ENCODE data around the gene SGCD.

SGCD gene

GRCh38 chr5:156522651-156523529 lies 195.9 kb downstream of the SGCD start:
- peak; percentile 73 for DNase-seq

- DNase-seq, result no peak
Measured at GRCh38 chr5:156523607-156524006, 196.6 kb downstream of the SGCD start.

DNA sequence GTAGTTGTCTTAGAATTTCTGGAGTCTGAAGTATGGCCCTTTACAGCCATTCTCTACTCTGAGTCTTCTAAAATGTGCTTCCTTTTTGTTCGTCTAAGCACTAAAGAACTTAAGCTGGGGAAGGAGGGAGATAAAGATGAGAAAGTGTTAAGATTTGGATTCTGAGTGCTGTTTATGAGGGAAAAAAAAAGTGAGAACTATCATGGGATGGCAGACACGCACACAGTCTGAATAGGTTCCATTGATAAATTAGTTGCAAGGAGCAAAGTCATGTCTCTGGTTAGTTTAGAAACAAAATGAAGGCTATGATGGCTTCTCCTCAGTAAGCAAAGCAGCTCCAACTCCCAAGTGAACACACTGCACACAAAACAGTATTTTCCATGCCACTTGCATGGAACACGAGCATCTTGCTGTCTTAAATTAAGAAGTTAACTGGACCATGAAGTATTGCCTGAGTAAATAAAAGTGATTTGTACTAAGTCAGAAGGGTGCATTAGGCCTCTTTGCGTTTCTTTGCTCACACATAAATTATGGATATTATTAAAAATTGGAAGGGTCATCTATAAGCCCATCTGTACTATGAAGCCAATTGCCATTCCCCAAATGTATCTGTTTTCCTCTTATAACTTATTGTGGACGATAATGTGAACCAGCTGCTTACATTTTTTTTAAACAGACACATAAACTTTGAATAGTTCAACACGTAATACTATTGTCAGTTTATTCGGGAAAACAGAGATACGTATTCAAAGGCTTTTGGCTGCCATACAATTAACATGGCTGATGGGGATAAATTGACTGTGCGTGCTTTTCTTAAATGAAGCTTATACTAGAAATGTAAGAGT lies 199.3 kb downstream of the SGCD start:
- DNase-seq, result no peak

- no peak for DNase-seq
Measured at GRCh38 chr5:156527611-156528010, 200.6 kb downstream of the SGCD start.

- DNase-seq, result no peak
Measured at GRCh38 chr5:156528673-156529072, 201.7 kb downstream of the SGCD start.

GRCh38 chr5:156529892-156530291 lies 202.9 kb downstream of the SGCD start:
- no peak for DNase-seq

- DNase-seq, result no peak
Measured at GRCh38 chr5:156531199-156531598, 204.2 kb downstream of the SGCD start.

DNA sequence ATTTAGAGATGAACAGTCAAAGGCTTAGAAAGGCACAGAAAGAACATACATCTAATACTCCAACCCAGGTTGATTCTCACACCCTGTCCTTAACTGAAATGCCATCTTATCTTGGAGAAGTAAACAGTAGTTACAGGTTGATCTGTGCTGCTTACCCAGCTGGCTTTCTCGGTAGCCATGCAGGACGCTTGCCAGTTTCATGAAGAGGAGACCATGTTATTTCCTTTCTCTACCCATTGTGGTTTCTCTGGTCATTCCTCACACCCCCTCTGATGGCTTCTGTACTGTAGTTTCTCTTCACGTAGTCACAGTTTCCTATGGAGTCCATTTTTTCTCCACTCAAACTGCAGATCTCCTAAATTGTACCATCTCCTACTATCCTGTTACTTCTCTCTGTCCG lies 206.0 kb downstream of the SGCD start:
- no peak for DNase-seq

GRCh38 chr5:156534085-156534484 lies 207.1 kb downstream of the SGCD start:
- DNase-seq, result no peak

- DNase-seq, result no peak
Measured at GRCh38 chr5:156534906-156535485, 208.0 kb downstream of the SGCD start.

GRCh38 chr5:156540491-156540890 lies 213.5 kb downstream of the SGCD start:
- no peak for DNase-seq

DNA sequence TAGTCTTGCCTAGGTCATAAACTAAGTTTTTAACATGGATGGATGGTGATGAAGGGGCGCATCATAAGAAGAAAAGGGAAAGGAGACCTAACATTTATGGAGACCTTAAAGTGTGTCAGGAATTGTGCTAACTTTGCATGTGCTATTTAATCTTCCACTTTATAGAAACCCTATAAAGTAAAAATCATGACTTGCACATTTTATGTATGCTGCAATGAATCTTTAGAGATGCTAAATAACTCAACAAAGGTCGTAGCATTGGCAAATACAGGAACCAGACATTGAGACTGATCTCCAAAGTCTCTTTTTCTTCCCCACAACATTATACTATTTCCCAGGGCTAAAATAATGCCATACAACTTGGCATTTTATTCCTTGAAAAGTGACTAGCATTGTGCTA lies 214.6 kb downstream of the SGCD start:
- no peak for DNase-seq

DNA sequence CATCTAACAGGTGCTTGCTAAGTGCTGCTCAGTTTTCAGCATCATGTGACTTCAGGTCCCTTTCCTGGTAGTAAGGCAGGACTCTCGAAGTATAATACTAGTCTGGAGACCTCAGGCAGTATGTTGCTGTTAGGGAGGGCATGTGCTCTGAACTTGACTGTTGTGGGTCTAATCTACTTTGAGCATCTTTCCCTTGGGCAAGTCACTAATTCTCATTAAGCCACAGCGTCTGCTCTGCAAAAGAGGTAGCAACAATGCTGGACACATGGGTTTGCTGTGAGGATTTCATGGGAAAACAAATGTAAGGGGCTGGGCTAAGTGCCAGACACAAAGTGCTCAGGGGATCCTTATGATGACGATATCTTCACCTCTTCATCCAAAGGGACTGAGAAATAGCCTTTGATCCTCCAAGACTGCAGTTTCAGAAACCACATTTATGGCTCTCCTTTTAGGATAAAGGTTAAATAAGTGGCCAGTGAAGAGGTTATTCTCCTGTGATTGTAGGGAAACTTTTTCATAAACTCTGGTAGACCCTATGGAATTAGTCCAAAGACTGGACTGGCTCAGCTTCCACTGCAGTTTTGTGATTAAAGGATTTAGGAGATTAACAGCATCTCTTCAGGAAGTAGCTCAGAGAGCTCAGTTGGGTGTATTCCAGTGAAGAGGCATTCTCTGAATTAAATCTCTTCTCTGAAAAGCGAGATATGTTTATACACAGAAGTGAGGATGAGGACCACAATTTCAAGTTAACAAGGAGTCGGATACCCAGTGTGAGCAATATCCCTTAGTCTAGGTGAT lies 216.6 kb downstream of the SGCD start:
- DNase-seq, result no peak

DNA sequence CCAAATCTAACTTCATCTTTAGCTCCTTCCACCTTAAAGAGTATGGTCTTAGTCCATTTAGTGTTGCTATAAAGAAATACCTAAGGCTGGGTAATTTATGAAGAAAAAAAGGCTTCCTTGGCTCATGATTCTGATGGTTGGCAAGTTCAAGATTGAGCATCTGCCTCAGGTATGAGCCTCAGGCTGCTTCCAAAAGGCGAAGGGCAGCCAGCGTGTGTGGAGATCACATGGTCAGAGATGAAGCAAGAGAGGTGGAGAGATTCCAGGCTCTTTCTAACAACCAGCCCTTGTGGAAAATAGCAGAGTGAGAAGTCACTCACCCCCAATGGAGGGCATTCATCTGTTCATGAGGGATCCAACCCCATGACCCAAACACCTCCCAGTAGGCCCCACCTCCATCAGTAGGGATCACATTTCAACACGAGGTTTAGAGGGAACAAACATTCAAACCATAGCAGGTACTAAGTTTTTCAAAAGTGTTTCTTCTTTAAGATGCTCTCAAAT lies 225.9 kb downstream of the SGCD start:
- DNase-seq, result no peak

GRCh38 chr5:156556666-156557406 lies 229.9 kb downstream of the SGCD start:
- DNase-seq, result no peak

DNA sequence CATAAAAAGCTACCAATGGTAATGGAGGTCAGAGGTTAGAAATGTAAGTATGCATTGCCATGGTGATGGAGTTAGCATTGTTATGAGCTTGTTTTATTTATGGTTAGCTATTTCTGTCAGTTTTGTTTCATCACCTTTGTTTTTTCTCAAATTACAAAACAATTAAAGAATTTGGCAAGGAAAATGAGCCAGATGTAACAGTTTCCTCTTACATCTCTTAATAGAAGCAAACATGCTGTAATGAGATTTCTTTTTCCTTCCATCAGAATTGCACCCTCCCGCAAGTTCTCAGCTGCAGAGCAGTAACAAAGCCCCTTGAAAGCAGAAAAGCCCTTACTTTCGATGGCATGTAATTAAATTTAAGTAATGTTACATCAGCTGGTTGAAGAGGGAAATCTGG lies 233.0 kb downstream of the SGCD start:
- no peak for DNase-seq

DNA sequence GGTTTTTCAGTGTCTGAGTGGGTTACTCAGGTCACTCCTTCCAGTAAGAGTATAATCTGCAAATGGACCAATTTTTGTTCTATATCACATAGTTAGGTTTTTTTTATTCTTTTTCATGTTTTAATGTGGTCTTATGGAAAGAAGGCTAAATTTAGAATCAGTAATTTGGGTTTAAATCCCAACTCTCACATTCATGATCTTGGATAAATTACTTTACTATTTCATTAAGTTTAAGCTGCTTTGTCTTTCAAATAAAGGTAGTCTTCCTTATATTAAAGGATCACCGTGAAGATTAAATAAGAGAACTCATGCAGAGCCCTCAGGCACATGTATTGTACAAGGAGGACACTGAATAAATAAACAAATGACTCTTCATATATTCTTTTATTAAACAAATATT lies 234.7 kb downstream of the SGCD start:
- DNase-seq, result no peak

GRCh38 chr5:156570615-156571014 lies 243.7 kb downstream of the SGCD start:
- DNase-seq, result no peak

- DNase-seq, result no peak
Measured at GRCh38 chr5:156581725-156582124, 254.8 kb downstream of the SGCD start.

- no peak for DNase-seq
Measured at GRCh38 chr5:156582193-156582598, 255.2 kb downstream of the SGCD start.

DNA sequence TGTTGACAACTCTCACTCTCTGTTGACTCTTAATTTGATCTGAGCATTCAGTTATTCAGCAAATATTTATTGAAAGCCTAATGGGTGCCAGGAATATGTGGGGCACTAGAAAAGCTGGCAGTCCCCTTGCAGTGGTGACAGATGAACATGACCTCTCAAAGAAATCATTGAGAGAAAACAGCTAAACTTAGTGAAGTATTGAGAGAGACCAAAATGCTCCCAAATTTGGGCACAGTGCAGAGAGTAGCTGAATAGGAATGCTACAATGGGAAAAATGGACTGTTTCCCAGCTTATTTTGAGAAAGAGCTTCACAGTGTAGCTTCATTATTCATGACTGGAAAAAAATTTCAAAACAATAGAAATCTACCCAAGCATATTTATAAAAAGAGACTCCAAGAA lies 257.9 kb downstream of the SGCD start:
- DNase-seq, result peak; percentile 81

GRCh38 chr5:156585999-156586398 lies 259.0 kb downstream of the SGCD start:
- no peak for DNase-seq

Data from NCI-H1105 treated with DMSO at 0.1 percent for 48 hours (cell line).